Measurements from ENCODE around the gene HOXB6. TPM values are rescaled to one million over a fixed set of nuclear protein-coding genes. Genes with fewer than 3 reads are reported as not detected.

Gene HOXB6
- total RNA-seq, 4 donors from 2014 or later, result 0.54 to 4.2 (median 1.3) TPM

GRCh38 chr17:48646183-48647102 is 41.7 kb upstream of the HOXB6 start:
- no peak overlapping the region for H3K27ac ChIP-seq
- H3K36me3 ChIP-seq, result no peaks in the 10 kb centered on the region
- intact Hi-C loops (cut with DNase I), result no loop called here
- no peak overlapping the region for H3K4me3 ChIP-seq (replicated peaks in 1 of 3)
- no peak for DNase-seq
- 2 to 3% methylated on average over 33 to 37 of the region's 80 CpGs for WGBS, 2 donors
- peaks cover 0 to 9% of the 10 kb centered on the region in 2 donors for H3K4me1 ChIP-seq
- peaks cover 17% of the 10 kb centered on the region for H3K27me3 ChIP-seq
- H3K9me3 ChIP-seq, result no peaks in the 10 kb centered on the region
- TF ChIP-seq CTCF (IDR thresholded peaks at IDR 0.05), result no peak

- 19 to 29% methylated on average over 14 of the region's 14 CpGs for WGBS, 2 donors
- no peak overlapping the region for H3K4me3 ChIP-seq (replicated peaks in 1 of 3)
- TF ChIP-seq CTCF (IDR thresholded peaks at IDR 0.05) (no peak), POLR2A (IDR thresholded peaks at IDR 0.05) (no peak)
- H3K27me3 ChIP-seq, result peaks cover 24% of the 10 kb centered on the region
- no peak for DNase-seq
- no peaks in the 10 kb centered on the region for H3K9me3 ChIP-seq
- no peaks in the 10 kb centered on the region for H3K36me3 ChIP-seq
- H3K4me1 ChIP-seq, result peaks cover 0 to 9% of the 10 kb centered on the region in 2 donors
- intact Hi-C loops (cut with DNase I), result no loop called here
- H3K27ac ChIP-seq, result no peak overlapping the region
Measured at GRCh38 chr17:48645639-48646182, 40.9 kb upstream of the HOXB6 start.

- H3K4me3 ChIP-seq (replicated peaks in 1 of 3), result no peak overlapping the region
- no peak overlapping the region for H3K27ac ChIP-seq
- no peak for TF ChIP-seq POLR2A (IDR thresholded peaks at IDR 0.05)
- no peak for TF ChIP-seq CTCF (IDR thresholded peaks at IDR 0.05)
- DNase-seq, result no peak
- intact Hi-C loops (cut with DNase I), result no loop called here
- H3K4me1 ChIP-seq, result peaks cover 0 to 9% of the 10 kb centered on the region in 2 donors
- WGBS, 2 donors, result 25 to 27% methylated on average over 6 of the region's 6 CpGs
- no peaks in the 10 kb centered on the region for H3K36me3 ChIP-seq
- no peaks in the 10 kb centered on the region for H3K9me3 ChIP-seq
- H3K27me3 ChIP-seq, result peaks cover 30% of the 10 kb centered on the region
Measured at GRCh38 chr17:48644910-48645557, 40.2 kb upstream of the HOXB6 start.

GRCh38 chr17:48644159-48644558 is 39.4 kb upstream of the HOXB6 start:
- Histone ChIP-seq H3K9me3 (no peaks in the 10 kb centered on the region), H3K4me1 (peaks cover 0 to 9% of the 10 kb centered on the region in 2 donors), H3K27ac (no peak overlapping the region), H3K27me3 (peaks cover 31% of the 10 kb centered on the region), H3K4me3 (replicated peaks in 1 of 3) (no peak overlapping the region), H3K36me3 (no peaks in the 10 kb centered on the region)
- WGBS, 2 donors, result 71 to 94% methylated on average over 1 of the region's 1 CpG
- no peak for DNase-seq
- TF ChIP-seq CTCF (IDR thresholded peaks at IDR 0.05) (no peak), POLR2A (IDR thresholded peaks at IDR 0.05) (no peak)
- intact Hi-C loops (cut with DNase I), result no loop called here

- Histone ChIP-seq H3K36me3 (no peaks in the 10 kb centered on the region), H3K27me3 (peaks cover 31% of the 10 kb centered on the region), H3K9me3 (no peaks in the 10 kb centered on the region), H3K27ac (no peak overlapping the region), H3K4me1 (peaks cover 0 to 9% of the 10 kb centered on the region in 2 donors), H3K4me3 (replicated peaks in 1 of 3) (no peak overlapping the region)
- no peak for TF ChIP-seq POLR2A (IDR thresholded peaks at IDR 0.05)
- no peak for TF ChIP-seq CTCF (IDR thresholded peaks at IDR 0.05)
- intact Hi-C loops (cut with DNase I), result no loop called here
- no peak for DNase-seq
Measured at GRCh38 chr17:48643697-48644012, 38.9 kb upstream of the HOXB6 start.

All from thyroid gland (tissue), 4 donors.